ENCODE measurements around the gene CIBAR2. TPM values are rescaled to one million over a fixed set of nuclear protein-coding genes. Genes with fewer than 3 reads are reported as not detected.

The CIBAR2 gene
- total and polyA plus RNA-seq, 10 of the 15 experiments (the other 5 are each of a cell fraction or from before 2014, with no cell fraction given): 0.05 to 0.16 (median 0.07) TPM; not detected in 7

- TF ChIP-seq ZBTB40 (IDR thresholded peaks at IDR 0.05; ENCODE audit: borderline replicate concordance) (peak; percentile 42; the same call in 1 of the 2 replicates), E2F8 (IDR thresholded peaks at IDR 0.05; ENCODE audit: low read depth, partially characterized antibody) (no peak), TCF7 (IDR thresholded peaks at IDR 0.05; ENCODE audit: borderline replicate concordance) (no peak), IKZF2 (IDR thresholded peaks at IDR 0.05) (peak in 1 of 2 experiments; percentile 27; a peak in 1 of 4 replicates)
Observed at GRCh38 chr16:85136213-85136701, 24.0 kb upstream of the CIBAR2 start (continued).

- Histone ChIP-seq H3K4me2 (ENCODE audit: control insufficient read depth, insufficient read depth) (no peak overlapping the region), H3K4me1 (ENCODE audit: control insufficient read depth, insufficient read depth, low read length) (peaks cover 26% of the 10 kb centered on the region), H3K36me3 (ENCODE audit: control insufficient read depth in 2 of 2, insufficient read depth in 2 of 2, low read length in 1 of 2) (no peaks in the 10 kb centered on the region), H4K20me1 (ENCODE audit: control insufficient read depth, insufficient read depth) (no peaks in the 10 kb centered on the region), H3K9ac (ENCODE audit: control insufficient read depth, insufficient read depth, low read length) (no peak overlapping the region), H3K79me2 (ENCODE audit: control insufficient read depth, insufficient read depth, low read length) (no peaks in the 10 kb centered on the region), H2AFZ (ENCODE audit: control insufficient read depth, low read depth, low read length) (no peak overlapping the region), H3K9me3 (replicated peaks; ENCODE audit: control insufficient read depth, insufficient read depth, low read length) (no peaks in the 10 kb centered on the region; the same call in 2 of the 3 replicates), H3K27ac (ENCODE audit: control insufficient read depth, insufficient read depth) (no peak overlapping the region), H3K4me3 (no peak overlapping the region), H3K27me3 (replicated peaks in 1 of 2; ENCODE audit: control insufficient read depth in 2 of 2, insufficient read depth in 2 of 2, low read length in 1 of 2) (no peaks in the 10 kb centered on the region)
- DNase-seq (ENCODE audit: low read depth, low spot score) (no peak), FAIRE-seq (peak; percentile 78), ATAC-seq (no peak)
- POLR2A ChIA-PET: no interaction called here
- SMC1A ChIA-PET (ENCODE audit: uncharacterized antibody, unreplicated experiment): no interaction called here
- RAD21 ChIA-PET (ENCODE audit: unreplicated experiment): no interaction called here
- in situ Hi-C loops (cut with MboI) (no loop called here), intact Hi-C loops (cut with micrococcal nuclease; ENCODE audit: unreplicated experiment) (loop anchor here (5.0 kb wide), 1 partner anchor 93 kb away; no protein-coding TSS in a partner anchor)
- no TSS peak for BruUV-seq (replicated peaks)
- CTCF ChIA-PET: interaction anchor here (1.1 to 2.4 kb wide), 2 partner anchors 20 to 111 kb away, joined by 4 to 9 read pairs; no protein-coding TSS in a partner anchor
- 70% methylated on average over 13 of the region's 14 CpGs for WGBS (ENCODE audit: insufficient coverage, insufficient replicate concordance, low lambda C conversion rate, missing lambda C conversion rate)
- TF ChIP-seq SIX5 (IDR thresholded peaks at IDR 0.05; ENCODE audit: low read depth, low read length, severe bottlenecking) (no peak), SREBF2 (IDR thresholded peaks at IDR 0.05; ENCODE audit: low read length) (no peak), SMAD5 (IDR thresholded peaks at IDR 0.05; ENCODE audit: low read depth) (no peak), ZNF274 (IDR thresholded peaks at IDR 0.05; ENCODE audit: insufficient read depth, insufficient read length) (no peak), FOXK2 (IDR thresholded peaks at IDR 0.05) (no peak), JUND (IDR thresholded peaks at IDR 0.05; ENCODE audit: low read depth, low read length) (no peak), CTCF (IDR thresholded peaks at IDR 0.05 in 2 of 3, conservative IDR thresholded peaks at IDR 0.05 in 1 of 3; ENCODE audit: control insufficient read depth in 2 of 3, extremely low read depth in 1 of 3, insufficient read depth in 1 of 3, low read depth in 3 of 3, low read length in 3 of 3) (no peak), ELK1 (IDR thresholded peaks at IDR 0.05; ENCODE audit: low read depth, low read length) (no peak), YY1 (IDR thresholded peaks at IDR 0.05; ENCODE audit: low read depth, low read length) (no peak)
Observed at GRCh38 chr16:85134789-85135142, 22.5 kb upstream of the CIBAR2 start.
